Panc1 (cell line): Measurements from ENCODE around the gene CRYBA1. TPM values are rescaled to one million over a fixed set of nuclear protein-coding genes. Genes with fewer than 3 reads are reported as not detected.
"Not testable (repeated sequence)": the region's sequence is repeated elsewhere in the genome, so short reads cannot be mapped to it uniquely, and the experiment has no call there.

ENCODE experiments used
- ATAC-seq: fragments of 200-7000 bp; cut with Tn5 transposase; 2 replicates; pipeline ENCODE4 v1.9.1; 2020; ENCODE audit warnings: mild to moderate bottlenecking, moderate library complexity
- BruUV-seq: library from RNA; stranded (reverse); fragments of 400-500 nt; replicated peaks from 2 replicates; lab custom pipeline; 2021; lab: Mats Ljungman, UMichigan
- CTCF ChIA-PET: fragments of 300-600 bp; sonication (Branson Sonifier 250); formaldehyde crosslinking; loops from one replicate; lab custom pipeline; 2022; ENCODE audit warnings: antibody characterized with exemption; lab: Charles Lee
- POLR2A ChIA-PET: fragments of 300-600 bp; sonication (Branson Sonifier 250); formaldehyde crosslinking; loops from one replicate; lab custom pipeline; 2022; ENCODE audit warnings: antibody characterized with exemption; lab: Charles Lee
- DNase-seq: peaks from one replicate; pipeline ENCODE4 v3.0.0-alpha.2; 2010; ENCODE audit warnings: low read depth, low spot score
- H3K27ac ChIP-seq: 2 replicates; pipeline ENCODE4 v1.5.1; 2011; ENCODE audit warnings: mild to moderate bottlenecking, low read length, inconsistent platforms
- H3K27me3 ChIP-seq: fragments of 200-500 bp; sonication (Bioruptor generic); 2 replicates; pipeline ENCODE4 v1.6.0; 2014; ENCODE audit warnings: low read length, inconsistent platforms; ENCODE audit not compliant: control insufficient read depth, insufficient read depth
- H3K36me3 ChIP-seq: fragments of 200-500 bp; sonication (Bioruptor generic); 2 replicates; pipeline ENCODE4 v1.5.1; 2014; ENCODE audit warnings: inconsistent platforms, mild to moderate bottlenecking, low read length, moderate library complexity; ENCODE audit not compliant: control insufficient read depth, insufficient read depth
- H3K4me1 ChIP-seq: 2 replicates; pipeline ENCODE4 v1.5.1; 2011; ENCODE audit warnings: inconsistent platforms, mild to moderate bottlenecking, low read length, moderate library complexity; ENCODE audit not compliant: control insufficient read depth, insufficient read depth
- H3K4me3 ChIP-seq, 2 experiments: 2 replicates each; pipeline ENCODE4 v1.5.1; 2011 to 2012; ENCODE audit warnings: low read depth in 2 of 2, low read length in 2 of 2, mild to moderate bottlenecking in 2 of 2, inconsistent platforms in 1 of 2, moderate library complexity in 1 of 2
- H3K9me3 ChIP-seq: fragments of 200-500 bp; sonication (Bioruptor generic); 2 replicates; pipeline ENCODE4 v1.5.1; 2014; ENCODE audit warnings: low read depth, mild to moderate bottlenecking, inconsistent platforms, low read length, moderate library complexity; ENCODE audit not compliant: control insufficient read depth, insufficient read depth
- CTCF ChIP-seq: fragments of 450-650 bp; IDR thresholded peaks from 2 replicates; pipeline ENCODE4 v1.5.1; 2017; ENCODE audit warnings: mild to moderate bottlenecking
- POLR2AphosphoS5 ChIP-seq: IDR thresholded peaks from 2 replicates; pipeline ENCODE4 v1.6.1; 2012; ENCODE audit warnings: mild to moderate bottlenecking, low read depth, low read length, moderate library complexity
- REST ChIP-seq, 2 experiments: IDR thresholded peaks; 2 replicates each; pipeline ENCODE4 v1.6.1; 2011 to 2012; ENCODE audit warnings: low read depth in 2 of 2, control low read depth in 1 of 2, low read length in 1 of 2, mild to moderate bottlenecking in 1 of 2, moderate library complexity in 1 of 2; ENCODE audit not compliant: insufficient read depth in 1 of 2
- SIN3A ChIP-seq: IDR thresholded peaks from 2 replicates; pipeline ENCODE4 v1.6.1; 2012; ENCODE audit warnings: low read depth, mild to moderate bottlenecking, low read length, moderate library complexity, borderline replicate concordance; ENCODE audit not compliant: insufficient read depth
- TCF7L2 ChIP-seq: IDR thresholded peaks from 2 replicates; pipeline ENCODE4 v1.6.1; 2011; ENCODE audit warnings: mild to moderate bottlenecking, low read depth, low read length, inconsistent platforms
- in situ Hi-C: cut with HindIII; loops from 2 replicates; pipeline ENCODE4 v1.10.0; 2016; ENCODE audit warnings: low sequenced_read_pairs, low pct_unique_long_range_greater_than_20kb
- intact Hi-C: fragments of 100-400 bp; cut with micrococcal nuclease; formaldehyde crosslinking; loops from one replicate; pipeline ENCODE4 v1.10.0; 2022; ENCODE audit not compliant: unreplicated experiment
- total RNA-seq: library from RNA; stranded (reverse); gene quantifications from one replicate; pipeline ENCODE4 v1.2.1, GENCODE V29; 2021; ENCODE audit not compliant: unreplicated experiment

Gene CRYBA1
- total RNA-seq, 1 experiment from 2014 or later = not detected

GRCh38 chr17:29225396-29225795 lies 21.3 kb upstream of the CRYBA1 start:
- Histone ChIP-seq H3K4me1 (no peaks in the 10 kb centered on the region), H3K27ac (no peak overlapping the region), H3K27me3 (no peaks in the 10 kb centered on the region), H3K9me3 (no peaks in the 10 kb centered on the region), H3K36me3 (no peaks in the 10 kb centered on the region), H3K4me3 (no peak overlapping the region)
- in situ Hi-C loops = no loop called here
- DNase-seq (no peak), ATAC-seq (no peak)
- ChIA-PET CTCF (interaction anchor here (0.7 to 1.5 kb wide), 2 partner anchors 65 to 77 kb away, joined by 5 to 10 read pairs; no protein-coding TSS in a partner anchor), POLR2A (interaction anchor here (0.8 kb wide), 1 partner anchor 93 kb away, joined by 3 read pairs; no protein-coding TSS in a partner anchor)
- BruUV-seq = no TSS peak
- TF ChIP-seq CTCF (no peak), POLR2AphosphoS5 (no peak), REST (IDR thresholded peaks at IDR 0.05; ENCODE audit: insufficient read depth in 1 of 2, low read depth in 2 of 2, low read length in 1 of 2) (no peak), TCF7L2 (no peak), SIN3A (no peak)
- intact Hi-C loops = no loop called here

GRCh38 chr17:29233301-29233700 lies 13.4 kb upstream of the CRYBA1 start:
- H3K4me3 ChIP-seq = no peak overlapping the region
- H3K4me1 ChIP-seq = no peaks in the 10 kb centered on the region
- CTCF ChIA-PET = interaction anchor here (0.6 to 0.7 kb wide), 2 partner anchors 13 to 84 kb away, joined by 3 read pairs; no protein-coding TSS in a partner anchor
- H3K36me3 ChIP-seq = no peaks in the 10 kb centered on the region
- H3K27me3 ChIP-seq = no peaks in the 10 kb centered on the region
- in situ Hi-C loops = no loop called here
- intact Hi-C loops = no loop called here
- POLR2A ChIA-PET = interaction anchor here (0.6 to 0.7 kb wide), 3 partner anchors 24 to 512 kb away, joined by 4 to 7 read pairs (median 4); no protein-coding TSS in a partner anchor
- TF ChIP-seq REST (IDR thresholded peaks at IDR 0.05; ENCODE audit: insufficient read depth in 1 of 2, low read depth in 2 of 2, low read length in 1 of 2) (no peak), CTCF (no peak), TCF7L2 (no peak), SIN3A (no peak), POLR2AphosphoS5 (no peak)
- ATAC-seq = no peak
- DNase-seq = no peak
- no TSS peak for BruUV-seq
- no peak overlapping the region for H3K27ac ChIP-seq
- no peaks in the 10 kb centered on the region for H3K9me3 ChIP-seq

- H3K9me3 ChIP-seq, H3K4me1 ChIP-seq, BruUV-seq, CTCF ChIA-PET, intact Hi-C loops, DNase-seq, in situ Hi-C loops, H3K27me3 ChIP-seq, H3K4me3 ChIP-seq, POLR2A ChIA-PET, ATAC-seq, H3K27ac ChIP-seq, H3K36me3 ChIP-seq: not testable (repeated sequence)
Measured at GRCh38 chr17:29234972-29235371, 11.7 kb upstream of the CRYBA1 start.
